ENCODE data around the gene PAN2.

DNA sequence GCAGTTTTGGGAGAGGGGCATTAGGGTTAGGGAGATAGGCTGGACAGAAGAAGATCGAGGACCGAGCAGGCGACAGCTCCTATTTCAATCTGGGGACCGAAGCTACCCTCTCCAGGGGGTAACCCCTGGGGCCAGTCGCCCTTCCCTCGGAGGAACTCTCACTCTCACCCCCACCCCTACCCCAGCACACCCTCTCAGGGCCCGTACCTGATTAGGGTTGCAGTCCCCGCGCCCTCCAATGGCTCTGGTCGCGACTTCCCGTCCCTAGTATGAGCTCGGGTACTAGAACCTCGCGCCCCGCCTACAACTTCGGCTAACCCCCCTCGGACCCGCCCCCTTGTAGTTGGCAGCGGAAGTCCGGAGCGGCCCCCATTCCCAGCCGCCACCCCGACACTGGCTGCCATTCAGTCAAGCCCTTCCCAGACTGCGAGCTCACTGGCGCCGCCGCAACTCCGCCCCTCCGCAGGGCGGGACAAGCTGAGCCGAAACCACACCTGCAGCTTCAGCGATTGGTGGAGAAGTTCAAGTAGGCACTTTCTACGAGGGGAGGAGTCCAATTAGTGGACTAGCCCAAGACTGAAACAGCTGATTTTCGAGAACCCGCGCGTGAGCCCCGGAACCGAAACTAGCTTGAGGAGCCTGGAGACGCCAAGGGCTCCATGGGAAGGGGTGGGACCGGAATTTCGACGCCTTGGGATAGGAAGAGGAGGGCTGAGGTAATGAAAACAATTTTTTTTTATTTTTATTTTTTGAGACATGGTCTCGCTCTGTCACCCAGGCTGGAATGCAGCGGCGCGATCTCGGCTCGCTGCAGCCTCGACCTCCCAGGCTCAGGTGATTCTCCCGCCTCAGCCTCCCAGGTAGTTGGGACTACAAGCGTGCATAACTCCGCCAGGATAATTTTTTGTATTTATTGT, 26.3 kb upstream of the PAN2 start, which contains the start of gene STAT2:
- TF ChIP-seq ZNF592 (IDR thresholded peaks at IDR 0.05) = no peak
- TF ChIP-seq USF2 (IDR thresholded peaks at IDR 0.05; ENCODE audit: borderline replicate concordance, low read depth, low read length) = no peak
- peak; percentile 39; the same call in 1 of the 2 replicates for TF ChIP-seq SPI1 (IDR thresholded peaks at IDR 0.05; ENCODE audit: borderline replicate concordance, insufficient read depth, low read depth, low read length)
- TF ChIP-seq, protein P1, sequence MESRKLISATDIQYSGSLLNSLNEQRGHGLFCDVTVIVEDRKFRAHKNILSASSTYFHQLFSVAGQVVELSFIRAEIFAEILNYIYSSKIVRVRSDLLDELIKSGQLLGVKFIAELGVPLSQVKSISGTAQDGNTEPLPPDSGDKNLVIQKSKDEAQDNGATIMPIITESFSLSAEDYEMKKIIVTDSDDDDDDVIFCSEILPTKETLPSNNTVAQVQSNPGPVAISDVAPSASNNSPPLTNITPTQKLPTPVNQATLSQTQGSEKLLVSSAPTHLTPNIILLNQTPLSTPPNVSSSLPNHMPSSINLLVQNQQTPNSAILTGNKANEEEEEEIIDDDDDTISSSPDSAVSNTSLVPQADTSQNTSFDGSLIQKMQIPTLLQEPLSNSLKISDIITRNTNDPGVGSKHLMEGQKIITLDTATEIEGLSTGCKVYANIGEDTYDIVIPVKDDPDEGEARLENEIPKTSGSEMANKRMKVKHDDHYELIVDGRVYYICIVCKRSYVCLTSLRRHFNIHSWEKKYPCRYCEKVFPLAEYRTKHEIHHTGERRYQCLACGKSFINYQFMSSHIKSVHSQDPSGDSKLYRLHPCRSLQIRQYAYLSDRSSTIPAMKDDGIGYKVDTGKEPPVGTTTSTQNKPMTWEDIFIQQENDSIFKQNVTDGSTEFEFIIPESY (IDR thresholded peaks at IDR 0.05) = no peak
- peak; percentile 89 for TF ChIP-seq POLR2AphosphoS5 (IDR thresholded peaks at IDR 0.05; ENCODE audit: low read length)
- TF ChIP-seq TCF12 (IDR thresholded peaks at IDR 0.05; ENCODE audit: low read depth, low read length) = peak; percentile 58; the same call in 1 of the 2 replicates
- TF ChIP-seq, protein P2, sequence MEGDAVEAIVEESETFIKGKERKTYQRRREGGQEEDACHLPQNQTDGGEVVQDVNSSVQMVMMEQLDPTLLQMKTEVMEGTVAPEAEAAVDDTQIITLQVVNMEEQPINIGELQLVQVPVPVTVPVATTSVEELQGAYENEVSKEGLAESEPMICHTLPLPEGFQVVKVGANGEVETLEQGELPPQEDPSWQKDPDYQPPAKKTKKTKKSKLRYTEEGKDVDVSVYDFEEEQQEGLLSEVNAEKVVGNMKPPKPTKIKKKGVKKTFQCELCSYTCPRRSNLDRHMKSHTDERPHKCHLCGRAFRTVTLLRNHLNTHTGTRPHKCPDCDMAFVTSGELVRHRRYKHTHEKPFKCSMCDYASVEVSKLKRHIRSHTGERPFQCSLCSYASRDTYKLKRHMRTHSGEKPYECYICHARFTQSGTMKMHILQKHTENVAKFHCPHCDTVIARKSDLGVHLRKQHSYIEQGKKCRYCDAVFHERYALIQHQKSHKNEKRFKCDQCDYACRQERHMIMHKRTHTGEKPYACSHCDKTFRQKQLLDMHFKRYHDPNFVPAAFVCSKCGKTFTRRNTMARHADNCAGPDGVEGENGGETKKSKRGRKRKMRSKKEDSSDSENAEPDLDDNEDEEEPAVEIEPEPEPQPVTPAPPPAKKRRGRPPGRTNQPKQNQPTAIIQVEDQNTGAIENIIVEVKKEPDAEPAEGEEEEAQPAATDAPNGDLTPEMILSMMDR (IDR thresholded peaks at IDR 0.05 in 2 of 3, conservative IDR thresholded peaks at IDR 0.05 in 1 of 3; ENCODE audit: control insufficient read depth in 2 of 3, extremely low read depth in 1 of 3, insufficient read depth in 1 of 3, low read depth in 3 of 3, low read length in 3 of 3) = no peak
- TF ChIP-seq CHD1 (IDR thresholded peaks at IDR 0.05; ENCODE audit: low read depth, low read length) = no peak; the same call in 1 of the 2 replicates
- TF ChIP-seq STAT1 (conservative IDR thresholded peaks at IDR 0.05) = no peak
- TF ChIP-seq RCOR1 (conservative IDR thresholded peaks at IDR 0.05; ENCODE audit: low read depth, low read length) = no peak
- TF ChIP-seq SIX5 (IDR thresholded peaks at IDR 0.05; ENCODE audit: low read depth, low read length, severe bottlenecking) = no peak
- TF ChIP-seq EP300 (IDR thresholded peaks at IDR 0.05; ENCODE audit: borderline replicate concordance in 1 of 2, control insufficient read depth in 1 of 2, low read depth in 2 of 2, low read length in 2 of 2) = no peak
- peak; percentile 75; the same call in 1 of the 2 replicates for TF ChIP-seq SIN3A (IDR thresholded peaks at IDR 0.05; ENCODE audit: low read depth, low read length)
